ENCODE measurements around the gene RARRES2. TPM values are rescaled to one million over a fixed set of nuclear protein-coding genes. Genes with fewer than 3 reads are reported as not detected.
"Not testable (repeated sequence)": the region's sequence is repeated elsewhere in the genome, so short reads cannot be mapped to it uniquely, and the experiment has no call there.

Gene RARRES2
- total RNA-seq = not detected in 2 replicates
- long read RNA-seq = 0 reads

DNA sequence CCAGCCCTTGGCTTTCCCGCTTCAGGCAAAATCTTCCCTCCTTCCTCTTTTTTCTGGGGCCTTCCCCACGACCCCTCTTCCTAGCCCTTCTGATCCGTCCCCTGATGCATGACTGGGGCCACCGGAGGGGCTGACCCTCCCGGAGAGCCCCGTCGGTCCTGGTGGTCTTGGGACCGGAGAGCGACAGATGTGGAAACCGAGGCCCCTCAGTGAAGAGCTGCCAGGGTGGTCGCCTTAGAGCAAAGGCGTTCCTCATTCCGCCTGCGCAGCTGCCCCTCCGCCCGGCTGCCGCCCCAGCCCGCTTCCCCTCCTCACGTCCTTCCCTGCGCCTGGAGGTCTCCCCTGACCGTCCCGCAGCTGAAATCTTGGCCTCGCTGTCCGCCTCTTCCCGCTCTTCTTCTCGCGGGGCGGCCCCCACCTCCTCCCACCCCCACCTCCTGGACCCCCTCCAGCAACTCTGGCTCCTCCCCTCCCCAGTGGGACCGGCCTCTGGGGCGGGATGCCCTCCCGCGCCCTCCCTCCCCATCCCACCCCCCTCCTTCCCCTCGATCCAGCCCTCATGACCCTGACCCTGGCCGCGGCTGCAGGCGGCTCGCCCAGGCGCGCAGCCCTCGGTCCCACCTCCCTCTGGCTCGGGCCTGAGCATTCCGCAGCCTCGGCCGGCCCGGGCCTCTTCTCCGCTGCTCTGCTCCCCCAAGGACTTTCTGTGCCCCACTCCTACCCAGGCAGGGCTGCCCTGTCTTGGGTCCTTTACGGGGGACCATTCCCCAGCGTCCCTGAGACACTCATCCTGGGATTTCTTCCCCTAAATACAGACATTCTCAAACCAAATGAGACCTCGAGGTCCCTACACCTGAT, at the start of gene RARRES2:
RARRES2 (minus strand) TSS at position 367 of the 858 bp plus-strand sequence. CDS start 1,020 bp downstream, outside the sequence.
- Mint-ChIP-seq H3K27ac (ENCODE audit: unreplicated experiment) (no peak within 1 kb of the TSS), H3K27me3 (ENCODE audit: unreplicated experiment) (peaks cover 39% of the 10 kb centered on the region), H3K4me1 (ENCODE audit: unreplicated experiment) (peaks cover 6% of the 10 kb centered on the region), H3K36me3 (ENCODE audit: unreplicated experiment) (no peaks in the 10 kb centered on the region), H3K4me3 (ENCODE audit: unreplicated experiment) (no peak within 1 kb of the TSS), H3K9me3 (ENCODE audit: unreplicated experiment) (peaks cover 8% of the 10 kb centered on the region)
- TF ChIP-seq, protein P1, sequence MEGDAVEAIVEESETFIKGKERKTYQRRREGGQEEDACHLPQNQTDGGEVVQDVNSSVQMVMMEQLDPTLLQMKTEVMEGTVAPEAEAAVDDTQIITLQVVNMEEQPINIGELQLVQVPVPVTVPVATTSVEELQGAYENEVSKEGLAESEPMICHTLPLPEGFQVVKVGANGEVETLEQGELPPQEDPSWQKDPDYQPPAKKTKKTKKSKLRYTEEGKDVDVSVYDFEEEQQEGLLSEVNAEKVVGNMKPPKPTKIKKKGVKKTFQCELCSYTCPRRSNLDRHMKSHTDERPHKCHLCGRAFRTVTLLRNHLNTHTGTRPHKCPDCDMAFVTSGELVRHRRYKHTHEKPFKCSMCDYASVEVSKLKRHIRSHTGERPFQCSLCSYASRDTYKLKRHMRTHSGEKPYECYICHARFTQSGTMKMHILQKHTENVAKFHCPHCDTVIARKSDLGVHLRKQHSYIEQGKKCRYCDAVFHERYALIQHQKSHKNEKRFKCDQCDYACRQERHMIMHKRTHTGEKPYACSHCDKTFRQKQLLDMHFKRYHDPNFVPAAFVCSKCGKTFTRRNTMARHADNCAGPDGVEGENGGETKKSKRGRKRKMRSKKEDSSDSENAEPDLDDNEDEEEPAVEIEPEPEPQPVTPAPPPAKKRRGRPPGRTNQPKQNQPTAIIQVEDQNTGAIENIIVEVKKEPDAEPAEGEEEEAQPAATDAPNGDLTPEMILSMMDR (IDR thresholded peaks at IDR 0.05) = no peak
- no peak for DNase-seq (ENCODE audit: extremely low spot score, unreplicated experiment)

DNA sequence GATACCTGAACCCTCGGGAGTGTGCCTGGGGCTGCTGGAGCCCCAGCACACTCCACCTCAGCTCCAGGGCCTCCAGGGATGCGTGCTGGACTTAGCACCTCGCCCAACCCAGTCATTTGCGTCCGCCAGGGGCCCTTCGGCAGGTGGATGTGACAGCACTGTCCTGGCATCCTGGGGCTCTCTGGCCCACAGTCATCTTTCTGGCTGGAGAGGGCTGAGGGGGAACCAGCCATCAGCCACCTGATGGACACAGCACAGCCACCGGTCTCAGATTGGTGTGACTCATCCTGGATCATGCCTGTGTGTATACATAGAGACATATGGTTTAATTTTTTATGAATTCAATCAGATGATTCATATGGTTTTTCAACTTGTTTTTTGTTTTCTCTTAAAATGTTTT, 48.8 kb upstream of the RARRES2 start:
- DNase-seq (ENCODE audit: extremely low spot score, unreplicated experiment) = no peak
- TF ChIP-seq, protein P1 (IDR thresholded peaks at IDR 0.05) = no peak
- H3K9me3 Mint-ChIP-seq (ENCODE audit: unreplicated experiment) = no peaks in the 10 kb centered on the region
- H3K4me1 Mint-ChIP-seq (ENCODE audit: unreplicated experiment) = peaks cover 10% of the 10 kb centered on the region
- H3K4me3 Mint-ChIP-seq (ENCODE audit: unreplicated experiment) = no peak overlapping the region
- H3K36me3 Mint-ChIP-seq (ENCODE audit: unreplicated experiment) = no peaks in the 10 kb centered on the region
- no peak overlapping the region for H3K27ac Mint-ChIP-seq (ENCODE audit: unreplicated experiment)
- no peaks in the 10 kb centered on the region for H3K27me3 Mint-ChIP-seq (ENCODE audit: unreplicated experiment)

DNA sequence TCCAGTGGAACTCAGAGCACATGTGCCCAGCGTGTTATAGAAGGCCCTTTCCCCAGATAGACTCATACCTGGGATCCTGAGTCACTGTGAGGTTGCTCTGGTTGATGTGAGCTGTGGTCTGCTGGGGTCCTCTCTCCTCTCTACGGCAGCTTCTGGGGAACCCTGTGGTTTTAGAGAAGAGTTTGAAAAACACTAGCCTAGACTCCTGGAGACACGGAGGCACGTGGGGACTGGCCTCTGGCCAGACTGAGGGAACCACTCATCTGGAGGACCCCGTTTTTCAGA, 48.0 kb upstream of the RARRES2 start:
- DNase-seq (ENCODE audit: extremely low spot score, unreplicated experiment) = no peak
- Mint-ChIP-seq H3K27me3 (ENCODE audit: unreplicated experiment) (no peaks in the 10 kb centered on the region), H3K4me1 (ENCODE audit: unreplicated experiment) (peaks cover 10% of the 10 kb centered on the region), H3K4me3 (ENCODE audit: unreplicated experiment) (no peak overlapping the region), H3K36me3 (ENCODE audit: unreplicated experiment) (no peaks in the 10 kb centered on the region), H3K27ac (ENCODE audit: unreplicated experiment) (no peak overlapping the region), H3K9me3 (ENCODE audit: unreplicated experiment) (no peaks in the 10 kb centered on the region)
- TF ChIP-seq, protein P1 (IDR thresholded peaks at IDR 0.05) = no peak

DNA sequence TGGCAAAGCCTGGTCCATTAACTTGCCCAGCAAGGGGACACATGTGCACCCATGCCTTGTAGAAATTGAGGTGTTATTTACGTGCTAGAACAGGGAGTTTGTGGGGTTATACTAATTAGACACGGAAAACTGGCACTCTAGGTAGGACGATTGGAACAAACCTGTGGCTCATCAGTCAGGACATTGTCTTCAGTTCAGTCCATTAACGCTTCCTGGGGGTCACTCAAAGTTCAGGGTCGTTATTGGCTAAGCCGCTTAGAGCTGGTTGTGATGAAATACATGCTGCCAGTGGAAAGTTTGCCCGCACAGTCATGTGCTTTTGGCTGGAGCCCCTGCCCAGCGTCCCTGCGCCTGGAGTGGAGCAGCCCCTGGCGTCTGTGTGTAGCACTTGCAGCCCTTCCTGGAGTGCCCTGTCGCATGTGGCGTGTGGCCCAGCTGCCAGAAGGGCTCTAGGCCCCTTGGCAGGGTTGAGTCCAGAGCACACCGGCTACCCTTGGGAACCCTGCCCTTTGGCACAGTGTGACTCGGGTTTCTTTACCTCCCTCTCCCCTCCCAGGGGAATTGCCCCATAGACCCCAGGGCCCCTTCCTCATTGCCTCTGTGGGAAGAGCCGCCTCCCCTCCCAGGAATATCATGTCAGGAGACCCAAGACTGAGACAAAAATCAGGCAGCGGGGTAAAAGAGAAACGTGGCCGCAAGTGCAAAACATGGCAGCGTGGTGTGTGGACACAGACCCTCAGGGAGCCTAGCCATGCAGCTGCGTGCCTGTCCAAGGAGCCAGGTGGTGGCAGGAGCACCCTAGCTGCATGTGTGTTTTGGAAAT, 47.5 kb upstream of the RARRES2 start:
- Mint-ChIP-seq H3K27me3 (ENCODE audit: unreplicated experiment) (no peaks in the 10 kb centered on the region), H3K4me3 (ENCODE audit: unreplicated experiment) (no peak overlapping the region), H3K4me1 (ENCODE audit: unreplicated experiment) (peaks cover 10% of the 10 kb centered on the region), H3K36me3 (ENCODE audit: unreplicated experiment) (no peaks in the 10 kb centered on the region), H3K27ac (ENCODE audit: unreplicated experiment) (no peak overlapping the region), H3K9me3 (ENCODE audit: unreplicated experiment) (no peaks in the 10 kb centered on the region)
- TF ChIP-seq, protein P1 (IDR thresholded peaks at IDR 0.05) = peak; percentile 12
- DNase-seq (ENCODE audit: extremely low spot score, unreplicated experiment) = no peak

DNA sequence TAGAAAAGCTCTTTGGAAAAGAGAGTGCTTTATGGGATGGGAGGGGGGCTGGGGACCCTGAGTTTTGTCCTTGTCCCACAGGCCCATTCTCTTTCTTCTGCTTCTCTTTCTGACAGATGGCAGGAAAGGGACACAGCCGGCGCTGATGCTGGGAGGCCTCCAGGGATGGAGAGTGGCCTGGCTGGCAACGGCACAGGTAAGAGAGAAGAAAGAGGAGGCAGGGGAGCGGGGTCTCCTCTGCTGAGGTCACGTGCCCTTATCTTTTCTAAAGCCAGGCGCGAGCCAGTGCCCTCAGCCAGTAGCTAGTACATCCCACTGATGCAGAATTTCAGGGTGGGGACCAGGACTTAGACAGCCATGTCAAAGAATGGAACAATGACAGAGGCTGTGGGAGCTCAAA, 46.9 kb upstream of the RARRES2 start:
- TF ChIP-seq, protein P1 (IDR thresholded peaks at IDR 0.05) = no peak
- Mint-ChIP-seq H3K27ac (ENCODE audit: unreplicated experiment) (no peak overlapping the region), H3K4me3 (ENCODE audit: unreplicated experiment) (no peak overlapping the region), H3K27me3 (ENCODE audit: unreplicated experiment) (no peaks in the 10 kb centered on the region), H3K36me3 (ENCODE audit: unreplicated experiment) (no peaks in the 10 kb centered on the region), H3K9me3 (ENCODE audit: unreplicated experiment) (no peaks in the 10 kb centered on the region), H3K4me1 (ENCODE audit: unreplicated experiment) (peaks cover 10% of the 10 kb centered on the region)
- DNase-seq (ENCODE audit: extremely low spot score, unreplicated experiment) = no peak

DNA sequence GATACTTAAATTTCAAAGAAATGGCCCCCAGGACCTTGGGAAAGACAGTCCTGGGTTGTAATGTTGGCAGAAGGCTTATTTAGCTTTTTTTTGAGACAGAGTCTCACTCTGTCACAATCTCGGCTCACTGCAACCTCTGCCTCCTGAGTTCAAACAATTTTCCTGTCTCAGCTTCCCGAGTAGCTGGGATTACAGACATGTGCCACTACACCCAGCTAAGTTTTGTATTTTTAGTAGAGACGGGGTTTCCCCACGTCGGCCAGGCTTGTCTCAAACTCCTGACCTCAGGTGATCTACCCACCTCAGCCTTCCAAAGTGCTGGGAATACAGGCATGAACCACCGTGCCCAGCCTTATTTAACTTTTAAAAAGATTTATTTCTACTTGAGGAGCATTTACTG, 44.5 kb upstream of the RARRES2 start:
- DNase-seq (ENCODE audit: extremely low spot score, unreplicated experiment); H3K9me3 Mint-ChIP-seq (ENCODE audit: unreplicated experiment); H3K36me3 Mint-ChIP-seq (ENCODE audit: unreplicated experiment); H3K27ac Mint-ChIP-seq (ENCODE audit: unreplicated experiment); H3K27me3 Mint-ChIP-seq (ENCODE audit: unreplicated experiment); H3K4me3 Mint-ChIP-seq (ENCODE audit: unreplicated experiment): not testable (repeated sequence)
- peaks cover 13% of the 10 kb centered on the region for H3K4me1 Mint-ChIP-seq (ENCODE audit: unreplicated experiment)

All from osteocyte (in vitro differentiated cells).